SK-N-SH treated with all-trans-retinoic acid at 6 μM for 48 hours (cell line): Measurements from ENCODE around the gene SEMA5B.

Source experiments
- ATAC-seq: fragments of 200-7000 bp; cut with Tn5 transposase; 3 replicates; pipeline ENCODE4 v1.9.1; 2020; ENCODE audit warnings: mild to moderate bottlenecking, moderate library complexity
- ARNTL ChIP-seq: fragments of 450-650 bp; formaldehyde crosslinking; IDR thresholded peaks from 2 replicates; pipeline ENCODE4 v1.5.0; 2020; ENCODE audit warnings: low read depth, mild to moderate bottlenecking, moderate library complexity, borderline replicate concordance
- BACH2 ChIP-seq: fragments of 250-450 bp; sonication (Bioruptor Pico); IDR thresholded peaks from 2 replicates; pipeline ENCODE4 v1.9.0; 2021; ENCODE audit warnings: mild to moderate bottlenecking, borderline replicate concordance
- CSDC2 ChIP-seq: fragments of 250-450 bp; sonication (Bioruptor Pico); IDR thresholded peaks from 2 replicates; pipeline ENCODE4 v1.5.0; 2020; ENCODE audit warnings: mild to moderate bottlenecking, moderate library complexity
- ESRRG ChIP-seq: fragments of 250-450 bp; sonication (Bioruptor Pico); IDR thresholded peaks from 2 replicates; pipeline ENCODE4 v1.6.1; 2021; ENCODE audit warnings: mild to moderate bottlenecking
- GLIS3 ChIP-seq: fragments of 250-450 bp; sonication (Bioruptor Pico); IDR thresholded peaks from 2 replicates; pipeline ENCODE4 v1.5.0; 2020; ENCODE audit warnings: mild to moderate bottlenecking, moderate library complexity
- ISL1 ChIP-seq: fragments of 250-450 bp; sonication (Bioruptor Pico); IDR thresholded peaks from 2 replicates; pipeline ENCODE4 v2.1.2; 2022; ENCODE audit warnings: mild to moderate bottlenecking, moderate library complexity
- OSR1 ChIP-seq: fragments of 250-450 bp; sonication (Bioruptor Pico); IDR thresholded peaks from 2 replicates; pipeline ENCODE4 v1.8.0; 2022; ENCODE audit warnings: moderate library complexity, mild to moderate bottlenecking, inconsistent platforms
- PPARA ChIP-seq: fragments of 250-450 bp; sonication (Bioruptor Pico); IDR thresholded peaks from 2 replicates; pipeline ENCODE4 v1.5.0; 2020; ENCODE audit warnings: mild to moderate bottlenecking, borderline replicate concordance
- SNAI2 ChIP-seq: fragments of 250-450 bp; sonication (Bioruptor Pico); IDR thresholded peaks from 2 replicates; pipeline ENCODE4 v1.5.0; 2020; ENCODE audit warnings: mild to moderate bottlenecking, moderate library complexity
- TCF4 ChIP-seq: fragments of 250-450 bp; sonication (Bioruptor Pico); IDR thresholded peaks from 2 replicates; pipeline ENCODE4 v1.8.0; 2021; ENCODE audit warnings: mild to moderate bottlenecking, moderate library complexity, borderline replicate concordance
- TOX ChIP-seq: fragments of 250-450 bp; sonication (Bioruptor Pico); IDR thresholded peaks from 2 replicates; pipeline ENCODE4 v1.8.0; 2021; ENCODE audit warnings: mild to moderate bottlenecking, moderate library complexity, borderline replicate concordance
- ZFP3 ChIP-seq: fragments of 250-450 bp; sonication (Bioruptor Pico); IDR thresholded peaks from 2 replicates; pipeline ENCODE4 v1.5.0; 2020; ENCODE audit warnings: mild to moderate bottlenecking, moderate library complexity
- ZFP30 ChIP-seq: fragments of 450-650 bp; formaldehyde crosslinking; IDR thresholded peaks from 2 replicates; pipeline ENCODE4 v1.5.0; 2022; ENCODE audit warnings: mild to moderate bottlenecking, moderate library complexity
- ZNF565 ChIP-seq: fragments of 450-650 bp; formaldehyde crosslinking; conservative IDR thresholded peaks from 2 replicates; pipeline ENCODE4 v1.5.0; 2020; ENCODE audit warnings: low read depth, mild to moderate bottlenecking, moderate library complexity
- ZNF70 ChIP-seq: fragments of 450-650 bp; formaldehyde crosslinking; IDR thresholded peaks from 2 replicates; pipeline ENCODE4 v1.5.0; 2020; ENCODE audit warnings: mild to moderate bottlenecking, moderate library complexity
- ZNF8 ChIP-seq: fragments of 450-650 bp; formaldehyde crosslinking; IDR thresholded peaks from 2 replicates; pipeline ENCODE4 v1.5.0; 2020; ENCODE audit warnings: mild to moderate bottlenecking, moderate library complexity
- TF ChIP-seq, protein P1 (sequence below): fragments of 250-450 bp; sonication (Bioruptor Pico); IDR thresholded peaks from 2 replicates; pipeline ENCODE4 v1.5.0; 2020; ENCODE audit warnings: mild to moderate bottlenecking, moderate library complexity
- TF ChIP-seq, protein P2 (sequence below): fragments of 250-450 bp; sonication (Bioruptor Pico); IDR thresholded peaks from 2 replicates; pipeline ENCODE4 v1.8.0; 2021; ENCODE audit warnings: low read depth, mild to moderate bottlenecking, moderate library complexity, borderline replicate concordance
- TF ChIP-seq, protein P3 (sequence below): fragments of 250-450 bp; sonication (Bioruptor Pico); IDR thresholded peaks from 2 replicates; pipeline ENCODE4 v1.5.1; 2020; ENCODE audit warnings: low read depth, mild to moderate bottlenecking, moderate library complexity

SEMA5B gene

DNA sequence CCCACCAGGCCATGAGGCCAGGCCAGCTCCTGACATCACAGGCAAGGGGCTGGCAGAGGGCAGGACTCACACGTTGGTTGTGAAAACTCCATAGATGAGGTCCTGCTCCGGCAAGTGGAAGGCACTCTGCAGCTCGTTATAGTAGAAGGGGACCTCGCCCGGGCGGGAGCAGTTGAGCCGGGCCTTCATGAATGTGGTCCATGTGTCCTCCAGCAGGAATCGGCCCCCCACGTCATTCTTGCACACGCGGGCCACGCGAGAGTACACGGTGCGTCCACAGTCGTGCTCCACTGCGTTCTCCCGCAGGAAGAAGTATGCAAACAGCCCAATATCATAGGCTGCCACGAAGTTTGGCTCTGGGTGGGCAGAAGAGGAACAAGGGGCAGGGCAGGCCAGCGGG is 101.2 kb downstream of the SEMA5B start:
- ATAC-seq, result no peak

DNA sequence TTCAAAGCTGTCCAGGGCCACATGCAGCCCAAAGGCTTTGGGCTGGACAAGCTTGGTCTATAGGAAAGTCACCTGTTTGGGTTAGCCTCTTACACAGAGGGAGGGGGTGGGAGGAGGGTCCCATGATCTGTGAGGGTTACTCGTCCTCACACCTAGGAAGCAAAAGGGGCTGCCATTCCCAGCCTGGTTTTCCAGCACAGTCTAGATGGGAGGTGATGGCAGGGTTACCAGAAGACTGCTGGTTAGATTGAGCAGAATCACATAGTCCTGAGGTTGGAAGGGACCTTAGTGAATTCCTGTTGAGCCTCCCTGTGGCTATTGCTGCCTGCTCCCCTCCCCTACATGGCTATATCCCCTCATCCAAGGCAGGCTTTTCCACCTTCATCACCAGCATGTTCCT is 101.8 kb downstream of the SEMA5B start:
- ATAC-seq, result no peak
- TF ChIP-seq SNAI2 (CRISPR knock-in tag) (no peak), CSDC2 (no peak), ZFP3 (CRISPR knock-in tag) (no peak), ZNF8 (CRISPR knock-in tag) (no peak), ZFP30 (no peak), GLIS3 (no peak), ARNTL (no peak)

More for the DNA sequence above, 101.2 kb downstream of the SEMA5B start:
- no peak for TF ChIP-seq TOX (CRISPR knock-in tag)
- TF ChIP-seq BACH2 (CRISPR knock-in tag), result no peak
- no peak for TF ChIP-seq ZNF8 (CRISPR knock-in tag)
- TF ChIP-seq PPARA (CRISPR knock-in tag), result no peak
- TF ChIP-seq, protein P1, sequence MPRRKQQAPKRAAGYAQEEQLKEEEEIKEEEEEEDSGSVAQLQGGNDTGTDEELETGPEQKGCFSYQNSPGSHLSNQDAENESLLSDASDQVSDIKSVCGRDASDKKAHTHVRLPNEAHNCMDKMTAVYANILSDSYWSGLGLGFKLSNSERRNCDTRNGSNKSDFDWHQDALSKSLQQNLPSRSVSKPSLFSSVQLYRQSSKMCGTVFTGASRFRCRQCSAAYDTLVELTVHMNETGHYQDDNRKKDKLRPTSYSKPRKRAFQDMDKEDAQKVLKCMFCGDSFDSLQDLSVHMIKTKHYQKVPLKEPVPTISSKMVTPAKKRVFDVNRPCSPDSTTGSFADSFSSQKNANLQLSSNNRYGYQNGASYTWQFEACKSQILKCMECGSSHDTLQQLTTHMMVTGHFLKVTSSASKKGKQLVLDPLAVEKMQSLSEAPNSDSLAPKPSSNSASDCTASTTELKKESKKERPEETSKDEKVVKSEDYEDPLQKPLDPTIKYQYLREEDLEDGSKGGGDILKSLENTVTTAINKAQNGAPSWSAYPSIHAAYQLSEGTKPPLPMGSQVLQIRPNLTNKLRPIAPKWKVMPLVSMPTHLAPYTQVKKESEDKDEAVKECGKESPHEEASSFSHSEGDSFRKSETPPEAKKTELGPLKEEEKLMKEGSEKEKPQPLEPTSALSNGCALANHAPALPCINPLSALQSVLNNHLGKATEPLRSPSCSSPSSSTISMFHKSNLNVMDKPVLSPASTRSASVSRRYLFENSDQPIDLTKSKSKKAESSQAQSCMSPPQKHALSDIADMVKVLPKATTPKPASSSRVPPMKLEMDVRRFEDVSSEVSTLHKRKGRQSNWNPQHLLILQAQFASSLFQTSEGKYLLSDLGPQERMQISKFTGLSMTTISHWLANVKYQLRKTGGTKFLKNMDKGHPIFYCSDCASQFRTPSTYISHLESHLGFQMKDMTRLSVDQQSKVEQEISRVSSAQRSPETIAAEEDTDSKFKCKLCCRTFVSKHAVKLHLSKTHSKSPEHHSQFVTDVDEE (CRISPR knock-in tag), result no peak
- no peak for TF ChIP-seq ZNF565 (CRISPR knock-in tag)
- TF ChIP-seq ZFP30, result no peak
- TF ChIP-seq, protein P2, sequence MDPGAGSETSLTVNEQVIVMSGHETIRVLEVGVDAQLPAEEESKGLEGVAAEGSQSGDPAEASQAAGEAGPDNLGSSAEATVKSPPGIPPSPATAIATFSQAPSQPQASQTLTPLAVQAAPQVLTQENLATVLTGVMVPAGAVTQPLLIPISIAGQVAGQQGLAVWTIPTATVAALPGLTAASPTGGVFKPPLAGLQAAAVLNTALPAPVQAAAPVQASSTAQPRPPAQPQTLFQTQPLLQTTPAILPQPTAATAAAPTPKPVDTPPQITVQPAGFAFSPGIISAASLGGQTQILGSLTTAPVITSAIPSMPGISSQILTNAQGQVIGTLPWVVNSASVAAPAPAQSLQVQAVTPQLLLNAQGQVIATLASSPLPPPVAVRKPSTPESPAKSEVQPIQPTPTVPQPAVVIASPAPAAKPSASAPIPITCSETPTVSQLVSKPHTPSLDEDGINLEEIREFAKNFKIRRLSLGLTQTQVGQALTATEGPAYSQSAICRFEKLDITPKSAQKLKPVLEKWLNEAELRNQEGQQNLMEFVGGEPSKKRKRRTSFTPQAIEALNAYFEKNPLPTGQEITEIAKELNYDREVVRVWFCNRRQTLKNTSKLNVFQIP, result no peak
- TF ChIP-seq ZFP3 (CRISPR knock-in tag), result no peak
- no peak for TF ChIP-seq TCF4 (CRISPR knock-in tag)
- no peak for TF ChIP-seq OSR1 (CRISPR knock-in tag)

DNA sequence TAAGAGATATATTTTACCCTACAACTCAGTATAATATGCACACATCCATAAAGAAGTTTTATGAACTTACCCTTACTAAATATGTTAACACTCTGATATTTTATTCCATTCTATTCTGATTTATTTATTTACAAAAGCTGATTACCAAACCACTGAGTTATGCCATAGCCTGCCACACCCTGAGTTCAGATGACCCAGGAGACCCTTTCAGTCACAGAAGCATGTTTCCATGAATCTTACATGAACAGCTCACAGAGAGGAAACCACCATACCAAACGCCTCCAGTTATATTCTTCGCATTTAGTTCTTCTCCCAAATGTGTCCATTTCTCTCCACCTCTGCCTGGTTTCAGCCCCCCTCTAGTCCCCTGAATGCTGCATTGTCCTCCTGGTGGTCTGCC is 103.5 kb downstream of the SEMA5B start:
- no peak for ATAC-seq
- TF ChIP-seq BACH2 (CRISPR knock-in tag) (no peak), OSR1 (CRISPR knock-in tag) (no peak)

DNA sequence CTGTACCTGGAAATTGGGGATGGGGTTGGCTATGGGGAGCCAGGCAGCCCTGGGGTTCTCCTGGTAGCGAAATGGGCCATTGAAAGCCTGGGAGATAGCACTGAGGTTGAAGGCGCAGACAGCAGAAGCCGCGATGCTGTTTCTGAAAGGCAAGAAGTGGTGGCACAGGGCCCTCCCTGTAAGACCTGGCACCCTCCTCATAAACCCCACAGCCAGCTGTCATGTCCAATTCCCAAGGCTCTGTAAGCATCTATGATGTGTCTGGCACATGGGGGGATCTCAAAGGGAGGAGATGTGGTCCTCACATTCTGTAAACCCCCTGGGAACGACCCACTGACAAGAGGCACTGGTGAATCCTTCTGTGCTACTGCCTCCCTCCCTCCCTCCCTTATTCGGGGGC is 104.0 kb downstream of the SEMA5B start:
- no peak for ATAC-seq
- no peak for TF ChIP-seq ISL1 (CRISPR knock-in tag)
- TF ChIP-seq, protein P3, sequence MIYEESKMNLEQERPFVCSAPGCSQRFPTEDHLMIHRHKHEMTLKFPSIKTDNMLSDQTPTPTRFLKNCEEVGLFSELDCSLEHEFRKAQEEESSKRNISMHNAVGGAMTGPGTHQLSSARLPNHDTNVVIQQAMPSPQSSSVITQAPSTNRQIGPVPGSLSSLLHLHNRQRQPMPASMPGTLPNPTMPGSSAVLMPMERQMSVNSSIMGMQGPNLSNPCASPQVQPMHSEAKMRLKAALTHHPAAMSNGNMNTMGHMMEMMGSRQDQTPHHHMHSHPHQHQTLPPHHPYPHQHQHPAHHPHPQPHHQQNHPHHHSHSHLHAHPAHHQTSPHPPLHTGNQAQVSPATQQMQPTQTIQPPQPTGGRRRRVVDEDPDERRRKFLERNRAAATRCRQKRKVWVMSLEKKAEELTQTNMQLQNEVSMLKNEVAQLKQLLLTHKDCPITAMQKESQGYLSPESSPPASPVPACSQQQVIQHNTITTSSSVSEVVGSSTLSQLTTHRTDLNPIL (CRISPR knock-in tag), result no peak

DNA sequence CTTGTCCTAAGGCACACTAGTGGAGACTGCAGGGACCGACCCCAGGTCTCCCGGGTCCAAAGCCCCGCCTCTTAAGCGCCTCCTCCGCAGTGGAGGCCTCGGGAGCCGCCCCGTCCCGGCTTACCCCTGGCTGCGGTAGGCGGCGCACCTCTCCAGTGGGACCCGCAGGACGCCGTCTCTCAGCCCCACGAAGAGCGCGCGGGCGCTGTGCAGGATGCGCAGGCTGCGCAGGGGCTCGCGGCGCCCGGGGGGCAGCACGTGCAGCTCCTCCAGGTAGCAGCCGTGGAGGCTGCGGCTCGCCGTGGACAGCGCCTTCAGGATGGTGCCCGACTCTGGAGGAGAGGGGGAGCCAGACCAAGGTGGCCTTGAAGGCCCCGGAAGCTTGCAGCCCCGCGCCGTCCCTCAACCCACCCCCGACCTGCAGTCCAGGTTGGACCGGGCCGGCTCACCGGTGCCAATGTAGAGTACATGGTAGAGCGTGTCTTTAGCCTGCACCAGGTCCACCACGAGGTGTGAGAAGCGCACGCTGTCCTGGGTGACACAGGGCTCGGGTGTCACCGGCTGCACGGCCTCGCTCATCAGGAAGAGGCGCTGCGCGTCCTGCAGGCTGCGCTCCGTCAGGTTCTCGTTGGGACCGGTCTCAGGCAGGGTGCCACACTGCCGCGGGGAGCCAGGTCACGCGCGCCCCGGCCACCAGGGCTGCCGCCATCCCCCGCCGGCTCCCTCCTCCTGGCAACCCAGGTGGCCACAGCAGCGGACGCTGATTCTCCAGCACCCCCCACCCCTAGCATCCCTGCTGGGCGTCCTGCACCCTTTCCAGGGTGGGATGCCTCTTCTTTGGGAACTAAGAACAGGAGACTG is 105.5 kb downstream of the SEMA5B start:
- ATAC-seq, result no peak
- TF ChIP-seq, protein P1 (CRISPR knock-in tag), result no peak
- TF ChIP-seq ESRRG (CRISPR knock-in tag) (no peak), ZNF70 (CRISPR knock-in tag) (no peak), ISL1 (CRISPR knock-in tag) (no peak), ARNTL (no peak), ZFP3 (CRISPR knock-in tag) (no peak), SNAI2 (CRISPR knock-in tag) (no peak), ZNF565 (CRISPR knock-in tag) (no peak), TOX (CRISPR knock-in tag) (no peak), ZFP30 (no peak), CSDC2 (no peak), GLIS3 (no peak)
- TF ChIP-seq, protein P2, result no peak
- TF ChIP-seq, protein P3 (CRISPR knock-in tag), result no peak
